Dendritic cell treated with granulocyte-macrophage colony-stimulating factor and Interleukin-4, amounts not matched to agents 40 ng/mL and 50 ng/mL, for 4 days (primary cell): Measurements from ENCODE around the gene HABP2.

ENCODE experiments used
- H3K27ac Mint-ChIP-seq: one replicate; pipeline ENCODE4 v1.8.0; 2022; ENCODE audit warnings: mild to moderate bottlenecking, mixed read lengths
- H3K27me3 Mint-ChIP-seq: one replicate; pipeline ENCODE4 v1.8.0; 2022; ENCODE audit warnings: mild to moderate bottlenecking, mixed read lengths
- H3K36me3 Mint-ChIP-seq: one replicate; pipeline ENCODE4 v1.8.0; 2022; ENCODE audit warnings: low read depth, mixed read lengths
- H3K4me1 Mint-ChIP-seq: one replicate; pipeline ENCODE4 v1.8.0; 2022; ENCODE audit warnings: low read depth, mixed read lengths
- H3K4me3 Mint-ChIP-seq: one replicate; pipeline ENCODE4 v1.8.0; 2022; ENCODE audit warnings: mild to moderate bottlenecking, moderate library complexity, mixed read lengths
- H3K9me3 Mint-ChIP-seq: one replicate; pipeline ENCODE4 v1.8.0; 2022; ENCODE audit warnings: mixed read lengths
- intact Hi-C: fragments of 100-400 bp; cut with micrococcal nuclease; formaldehyde crosslinking; loops from one replicate; pipeline ENCODE4 v1.15.0; 2022

HABP2 gene

GRCh38 chr10:113573368-113573767 is 20.5 kb downstream of the HABP2 start:
- Mint-ChIP-seq H3K4me1 (no peaks in the 10 kb centered on the region), H3K27ac (no peak overlapping the region)
- intact Hi-C loops, result no loop called here

GRCh38 chr10:113576852-113577251 is 24.0 kb downstream of the HABP2 start:
- intact Hi-C loops, result no loop called here
- Mint-ChIP-seq H3K27me3 (peaks cover 10% of the 10 kb centered on the region), H3K36me3 (no peaks in the 10 kb centered on the region), H3K4me1 (no peaks in the 10 kb centered on the region), H3K27ac (no peak overlapping the region), H3K4me3 (no peak overlapping the region), H3K9me3 (no peaks in the 10 kb centered on the region)

More at GRCh38 chr10:113573368-113573767, 20.5 kb downstream of the HABP2 start:
- peaks cover 7% of the 10 kb centered on the region for H3K27me3 Mint-ChIP-seq
- no peaks in the 10 kb centered on the region for H3K9me3 Mint-ChIP-seq
- H3K4me3 Mint-ChIP-seq, result no peak overlapping the region
- H3K36me3 Mint-ChIP-seq, result no peaks in the 10 kb centered on the region

DNA sequence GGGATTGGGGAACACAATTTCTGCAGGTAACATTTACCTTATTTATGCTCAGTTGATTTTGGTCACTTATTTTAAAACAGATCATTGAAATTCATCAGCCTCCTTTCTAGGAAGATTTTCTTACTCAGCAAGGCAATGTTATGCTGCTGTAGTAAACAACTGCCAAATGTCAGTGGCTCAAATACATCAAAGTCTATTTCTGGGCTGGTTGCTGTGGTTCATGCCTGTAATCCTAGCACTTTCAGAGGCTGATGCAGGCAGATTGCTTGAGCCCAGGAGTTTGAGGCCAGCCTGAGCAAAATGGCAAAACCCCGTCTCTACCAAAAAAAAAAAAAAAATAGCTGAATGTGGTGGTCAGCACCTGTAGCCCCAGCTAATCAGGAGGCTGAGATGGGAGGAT is 25.9 kb downstream of the HABP2 start:
- Mint-ChIP-seq H3K36me3 (no peaks in the 10 kb centered on the region), H3K4me3 (no peak overlapping the region), H3K27me3 (peaks cover 14% of the 10 kb centered on the region), H3K9me3 (no peaks in the 10 kb centered on the region), H3K4me1 (no peaks in the 10 kb centered on the region), H3K27ac (no peak overlapping the region)
- intact Hi-C loops, result no loop called here

DNA sequence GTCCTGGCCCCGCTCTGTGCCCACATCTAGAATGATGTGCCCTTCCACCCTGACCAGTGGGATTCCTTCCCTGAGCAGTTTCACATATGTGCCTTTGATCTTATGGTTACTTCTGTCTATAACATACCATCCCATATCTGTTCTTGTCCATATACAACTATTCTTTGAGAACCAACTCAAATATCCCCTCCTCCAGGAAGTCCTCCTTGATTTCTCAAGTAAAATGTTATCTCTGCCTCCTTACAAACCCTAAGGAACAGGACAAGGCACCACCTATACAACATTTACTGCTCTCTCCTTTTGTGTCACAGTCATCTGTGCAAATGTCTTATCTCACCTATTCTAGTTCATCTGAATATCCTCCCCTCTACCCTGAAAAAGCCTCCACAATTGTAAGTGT is 28.2 kb downstream of the HABP2 start:
- Mint-ChIP-seq H3K9me3 (no peaks in the 10 kb centered on the region), H3K4me1 (no peaks in the 10 kb centered on the region), H3K27me3 (peaks cover 19% of the 10 kb centered on the region), H3K36me3 (no peaks in the 10 kb centered on the region), H3K4me3 (no peak overlapping the region), H3K27ac (no peak overlapping the region)
- intact Hi-C loops, result no loop called here

GRCh38 chr10:113583571-113583970 is 30.7 kb downstream of the HABP2 start:
- intact Hi-C loops, result no loop called here
- H3K27me3 Mint-ChIP-seq, result peaks cover 19% of the 10 kb centered on the region
- no peaks in the 10 kb centered on the region for H3K9me3 Mint-ChIP-seq
- no peak overlapping the region for H3K4me3 Mint-ChIP-seq
- no peak overlapping the region for H3K27ac Mint-ChIP-seq
- H3K36me3 Mint-ChIP-seq, result no peaks in the 10 kb centered on the region
- H3K4me1 Mint-ChIP-seq, result no peaks in the 10 kb centered on the region

GRCh38 chr10:113585949-113586348 is 33.1 kb downstream of the HABP2 start:
- H3K27ac Mint-ChIP-seq, result no peak overlapping the region
- H3K27me3 Mint-ChIP-seq, result peaks cover 19% of the 10 kb centered on the region
- intact Hi-C loops, result no loop called here
- H3K4me1 Mint-ChIP-seq, result no peaks in the 10 kb centered on the region
- H3K36me3 Mint-ChIP-seq, result no peaks in the 10 kb centered on the region
- no peak overlapping the region for H3K4me3 Mint-ChIP-seq
- no peaks in the 10 kb centered on the region for H3K9me3 Mint-ChIP-seq

- Mint-ChIP-seq H3K4me1 (no peaks in the 10 kb centered on the region), H3K36me3 (no peaks in the 10 kb centered on the region), H3K4me3 (no peak overlapping the region), H3K9me3 (no peaks in the 10 kb centered on the region), H3K27me3 (peaks cover 15% of the 10 kb centered on the region), H3K27ac (no peak overlapping the region)
- intact Hi-C loops, result no loop called here
These were observed 36.4 kb downstream of the HABP2 start for GRCh38 chr10:113589201-113589770.

GRCh38 chr10:113590581-113590980 is 37.7 kb downstream of the HABP2 start:
- intact Hi-C loops, result no loop called here
- Mint-ChIP-seq H3K4me3 (no peak overlapping the region), H3K27me3 (peaks cover 16% of the 10 kb centered on the region)

DNA sequence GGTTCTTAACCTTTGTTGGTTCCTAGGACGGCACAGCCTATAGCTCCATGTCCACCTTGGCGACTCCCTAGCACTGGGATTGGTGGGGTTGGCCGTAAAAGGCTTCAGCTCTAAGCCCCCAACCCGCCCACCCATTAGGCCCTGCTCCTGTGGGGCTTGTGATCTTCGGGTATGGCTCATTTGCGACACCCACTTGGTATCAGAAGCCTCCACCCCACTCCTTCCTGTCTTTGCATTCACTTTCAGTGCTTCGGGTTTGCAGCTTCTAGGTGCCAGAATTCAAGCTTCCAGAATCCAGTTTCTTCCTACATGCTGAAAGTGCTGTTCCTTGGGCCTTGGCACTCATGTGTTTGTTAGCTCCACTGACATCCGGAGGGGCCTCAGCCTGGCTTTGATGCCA is 39.5 kb downstream of the HABP2 start:
- Mint-ChIP-seq H3K27me3 (peaks cover 15% of the 10 kb centered on the region), H3K9me3 (no peaks in the 10 kb centered on the region), H3K4me1 (no peaks in the 10 kb centered on the region)

More at GRCh38 chr10:113590581-113590980, 37.7 kb downstream of the HABP2 start:
- H3K9me3 Mint-ChIP-seq, result no peaks in the 10 kb centered on the region
- H3K4me1 Mint-ChIP-seq, result no peaks in the 10 kb centered on the region
- H3K36me3 Mint-ChIP-seq, result no peaks in the 10 kb centered on the region
- no peak overlapping the region for H3K27ac Mint-ChIP-seq

GRCh38 chr10:113594652-113595051 is 41.8 kb downstream of the HABP2 start:
- Mint-ChIP-seq H3K36me3 (no peaks in the 10 kb centered on the region), H3K9me3 (no peaks in the 10 kb centered on the region), H3K4me1 (no peaks in the 10 kb centered on the region), H3K27me3 (peaks cover 17% of the 10 kb centered on the region), H3K27ac (no peak overlapping the region), H3K4me3 (no peak overlapping the region)
- intact Hi-C loops, result no loop called here

More for the DNA sequence above, 39.5 kb downstream of the HABP2 start:
- Mint-ChIP-seq H3K4me3 (no peak overlapping the region), H3K27ac (no peak overlapping the region), H3K36me3 (no peaks in the 10 kb centered on the region)
- intact Hi-C loops, result no loop called here

- Mint-ChIP-seq H3K4me3 (no peak overlapping the region), H3K36me3 (no peaks in the 10 kb centered on the region), H3K9me3 (no peaks in the 10 kb centered on the region), H3K27ac (no peak overlapping the region), H3K27me3 (peaks cover 5% of the 10 kb centered on the region), H3K4me1 (no peaks in the 10 kb centered on the region)
- intact Hi-C loops, result no loop called here
These were observed 47.7 kb downstream of the HABP2 start for GRCh38 chr10:113600569-113600968.

- Mint-ChIP-seq H3K4me3 (no peak overlapping the region), H3K4me1 (no peaks in the 10 kb centered on the region), H3K36me3 (no peaks in the 10 kb centered on the region), H3K9me3 (no peaks in the 10 kb centered on the region), H3K27ac (no peak overlapping the region), H3K27me3 (peaks cover 3% of the 10 kb centered on the region)
- intact Hi-C loops, result no loop called here
These were observed 50.4 kb downstream of the HABP2 start for GRCh38 chr10:113603057-113603777.

DNA sequence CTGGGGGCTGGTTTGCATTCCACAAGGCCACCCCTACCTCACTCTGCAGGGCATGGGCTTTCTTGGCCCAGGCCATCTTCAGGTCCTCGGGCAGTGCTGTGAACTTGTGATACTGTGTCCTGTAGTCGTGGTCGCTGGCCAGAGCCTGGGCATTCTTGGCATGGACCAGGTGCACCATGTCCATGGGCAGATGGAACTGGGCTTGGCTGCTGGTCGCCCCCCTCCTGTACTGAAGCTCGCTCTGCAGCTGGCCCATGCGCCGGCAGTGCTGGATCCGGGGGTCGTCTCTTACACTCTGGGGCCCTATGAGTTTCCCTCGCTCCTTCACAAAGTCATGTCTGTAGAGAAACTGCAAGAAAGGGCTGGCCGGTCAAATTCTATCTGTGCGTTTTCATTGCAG is 51.7 kb downstream of the HABP2 start:
- no peaks in the 10 kb centered on the region for H3K4me1 Mint-ChIP-seq
- peaks cover 4% of the 10 kb centered on the region for H3K27me3 Mint-ChIP-seq
- no peaks in the 10 kb centered on the region for H3K36me3 Mint-ChIP-seq
- H3K27ac Mint-ChIP-seq, result no peak overlapping the region
- intact Hi-C loops, result no loop called here
- no peaks in the 10 kb centered on the region for H3K9me3 Mint-ChIP-seq
- H3K4me3 Mint-ChIP-seq, result no peak overlapping the region

DNA sequence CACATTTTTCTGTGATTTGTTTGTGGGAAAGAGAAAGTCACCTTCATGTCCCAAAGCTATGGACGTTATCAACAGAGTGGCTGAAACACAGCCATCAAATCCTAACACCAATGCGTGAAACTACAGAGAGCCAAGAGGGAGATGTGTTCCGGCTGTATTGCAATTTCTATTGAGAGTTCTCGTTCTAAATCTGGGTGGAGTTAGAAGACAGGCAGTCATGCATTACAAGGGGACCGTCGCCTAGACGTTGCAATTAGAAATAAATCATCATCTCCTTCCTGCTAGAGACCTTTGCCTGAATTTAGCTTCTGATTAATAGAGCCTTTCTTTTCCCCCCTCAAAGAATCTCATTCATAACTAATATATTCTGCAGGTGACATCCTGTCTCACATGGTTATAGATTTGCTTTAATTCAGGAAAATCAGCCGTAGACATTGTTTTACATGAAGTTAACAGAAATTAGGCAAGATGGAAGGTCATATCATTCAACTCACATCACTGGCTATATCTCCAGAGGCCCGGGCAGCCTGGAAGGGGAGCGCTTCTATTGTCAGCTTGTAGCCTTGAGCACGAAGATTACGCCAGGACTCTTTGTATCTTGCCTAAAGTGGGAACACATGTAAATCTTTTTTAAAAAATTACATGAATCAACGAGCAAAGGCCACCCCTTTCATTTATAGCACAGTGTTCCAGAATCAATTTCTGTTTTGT is 52.6 kb downstream of the HABP2 start:
- Mint-ChIP-seq H3K27ac (no peak overlapping the region), H3K36me3 (no peaks in the 10 kb centered on the region), H3K4me1 (no peaks in the 10 kb centered on the region), H3K4me3 (no peak overlapping the region), H3K9me3 (no peaks in the 10 kb centered on the region), H3K27me3 (peaks cover 3% of the 10 kb centered on the region)
- intact Hi-C loops, result no loop called here
